K562 (cell line): ENCODE results near the gene KCNAB1. TPM values are rescaled to one million over a fixed set of nuclear protein-coding genes. Genes with fewer than 3 reads are reported as not detected.

Source experiments
- ATAC-seq: fragments of 200-7000 bp; cut with Tn5 transposase; 3 replicates; pipeline ENCODE4 v1.9.1; 2020; ENCODE audit warnings: moderate library complexity
- BruUV-seq: library from RNA; stranded (reverse); fragments of 400-500 nt; replicated peaks from 2 replicates; lab custom pipeline; 2021; lab: Mats Ljungman, UMichigan
- CTCF ChIA-PET: fragments of 300-600 bp; formaldehyde crosslinking; extraction: SDS; loops from one replicate; lab custom pipeline; 2021; ENCODE audit warnings: low intra/inter-chr PET ratio; lab: Yijun Ruan, JAX
- POLR2A ChIA-PET: fragments of 300-600, 350-650 bp; sonication (Branson Sonifier 250); formaldehyde crosslinking; extraction: SDS; loops from one replicate; lab custom pipeline; 2021; ENCODE audit warnings: antibody characterized with exemption, inconsistent platforms; lab: Yijun Ruan, JAX
- DNase-seq, 4 experiments: peaks; one replicate each; pipeline versions ENCODE4 v3.0.0 to v3.0.0-alpha.2; 2011 to 2018; ENCODE audit warnings: low spot score in 3 of 4, mixed read lengths in 3 of 4; ENCODE audit errors: extremely low read depth in 1 of 4
- FAIRE-seq: peaks from 2 replicates; lab custom pipeline; 2011; peaks lifted over from hg19 to GRCh38; lab: Jason Lieb, UNC
- H2AFZ ChIP-seq: 2 replicates; pipeline ENCODE4 v1.6.0; 2011; ENCODE audit warnings: low read depth, low read length, control low read depth, inconsistent platforms
- H3K27ac ChIP-seq: fragments of 200-600 bp; 3 replicates; pipeline ENCODE4 v1.8.0; 2011; ENCODE audit warnings: low read depth, mild to moderate bottlenecking, control low read depth, inconsistent platforms, low read length, moderate library complexity, mixed read lengths; ENCODE audit errors: extremely low read depth
- H3K27me3 ChIP-seq, 2 experiments: fragments of 300-600 bp in 1 of 2; 2 replicates in 1 of 2; 3 replicates in 1 of 2; pipeline versions ENCODE4 v1.6.0 to v1.8.0; 2011; ENCODE audit warnings: inconsistent platforms in 2 of 2, low read length in 2 of 2, mild to moderate bottlenecking in 1 of 2, mixed read lengths in 1 of 2, moderate library complexity in 1 of 2; ENCODE audit not compliant: control insufficient read depth in 2 of 2, insufficient read depth in 2 of 2
- H3K36me3 ChIP-seq: fragments of 300-600 bp; 3 replicates; pipeline ENCODE4 v1.8.0; 2011; ENCODE audit warnings: mild to moderate bottlenecking, low read length, inconsistent platforms; ENCODE audit not compliant: control insufficient read depth, insufficient read depth
- H3K4me1 ChIP-seq, 2 experiments: fragments of 200-600 bp in 1 of 2; replicated peaks in 1 of 2; 2 replicates in 1 of 2; 3 replicates in 1 of 2; pipeline versions ENCODE4 v1.5.1 to v1.8.0; 2011; ENCODE audit warnings: inconsistent platforms in 2 of 2, low read length in 2 of 2, mild to moderate bottlenecking in 1 of 2, mixed read lengths in 1 of 2, moderate library complexity in 1 of 2; ENCODE audit not compliant: control insufficient read depth in 2 of 2, insufficient read depth in 2 of 2
- H3K4me2 ChIP-seq: 2 replicates; pipeline ENCODE4 v1.6.1; 2011; ENCODE audit warnings: low read length, control low read depth, inconsistent platforms, mixed read lengths; ENCODE audit not compliant: insufficient read depth
- H3K4me3 ChIP-seq: fragments of 200-600 bp; sonication (generic), shearing (Covaris generic); 2 replicates; pipeline ENCODE4 v1.5.1; 2016; ENCODE audit warnings: control low read depth, inconsistent platforms
- H3K79me2 ChIP-seq: fragments of 200-600 bp; 3 replicates; pipeline ENCODE4 v1.8.0; 2011; ENCODE audit warnings: low read length, inconsistent platforms; ENCODE audit not compliant: control insufficient read depth, insufficient read depth
- H3K9ac ChIP-seq, 2 experiments: 2 replicates each; pipeline versions ENCODE4 v1.6.0 to v1.6.1; 2011; ENCODE audit warnings: low read depth in 2 of 2, low read length in 2 of 2, control low read depth in 1 of 2, inconsistent platforms in 1 of 2, mild to moderate bottlenecking in 1 of 2, mixed read lengths in 1 of 2; ENCODE audit not compliant: insufficient read depth in 1 of 2
- H3K9me1 ChIP-seq: one replicate; pipeline ENCODE4 v1.6.0; 2011; ENCODE audit warnings: inconsistent platforms, mild to moderate bottlenecking, low read length, moderate library complexity; ENCODE audit not compliant: control insufficient read depth, insufficient read depth
- H3K9me3 ChIP-seq: replicated peaks from 2 replicates; pipeline ENCODE4 v1.5.1; 2011; ENCODE audit warnings: low read depth, low read length, inconsistent platforms; ENCODE audit not compliant: control insufficient read depth, insufficient read depth
- H4K20me1 ChIP-seq: replicated peaks from 2 replicates; pipeline ENCODE4 v1.6.1; 2011; ENCODE audit warnings: low read length, inconsistent platforms, mixed read lengths; ENCODE audit not compliant: control insufficient read depth, insufficient read depth
- ARID1B ChIP-seq: fragments of 450-650 bp; IDR thresholded peaks from 2 replicates; pipeline ENCODE4 v1.6.1; 2016; ENCODE audit warnings: antibody characterized with exemption, mild to moderate bottlenecking, inconsistent platforms
- BDP1 ChIP-seq: IDR thresholded peaks from 3 replicates; pipeline ENCODE4 v1.6.1; 2011; ENCODE audit not compliant: insufficient read length, insufficient read depth
- C11orf30 ChIP-seq: fragments of 450-650 bp; IDR thresholded peaks from 2 replicates; pipeline ENCODE4 v1.6.1; 2016; ENCODE audit warnings: low read depth, mild to moderate bottlenecking
- CCAR2 ChIP-seq: fragments of 200-400 bp; formaldehyde crosslinking; IDR thresholded peaks from 2 replicates; pipeline ENCODE4 v1.6.1; 2017; ENCODE audit warnings: mild to moderate bottlenecking, low read depth, low read length
- COPS2 ChIP-seq: fragments of 450-650 bp; conservative IDR thresholded peaks from 2 replicates; pipeline ENCODE4 v1.6.1; 2016; ENCODE audit warnings: mild to moderate bottlenecking, moderate library complexity
- MXI1 ChIP-seq: IDR thresholded peaks from 2 replicates; pipeline ENCODE4 v1.6.1; 2011; ENCODE audit warnings: low read depth, mild to moderate bottlenecking, improper control_type of control experiment, low read length
- PTBP1 ChIP-seq: fragments of 200-400 bp; formaldehyde crosslinking; IDR thresholded peaks from 2 replicates; pipeline ENCODE4 v1.6.1; 2017; ENCODE audit warnings: low read depth, low read length
- RHOXF2B ChIP-seq: fragments of 250-450 bp; sonication (Bioruptor Pico); conservative IDR thresholded peaks from 2 replicates; pipeline ENCODE4 v1.5.1; 2021
- SMAD2 ChIP-seq: fragments of 150-350 bp; IDR thresholded peaks from 2 replicates; pipeline ENCODE4 v1.6.1; 2014; ENCODE audit warnings: low read depth, mild to moderate bottlenecking, low read length
- TBL1XR1 ChIP-seq, 2 experiments: IDR thresholded peaks; 2 replicates each; pipeline ENCODE4 v1.6.1; 2012; ENCODE audit warnings: improper control_type of control experiment in 2 of 2, low read length in 2 of 2, mild to moderate bottlenecking in 1 of 2
- TGIF2 ChIP-seq: sonication (generic); formaldehyde crosslinking; IDR thresholded peaks from 2 replicates; pipeline ENCODE4 v1.8.1; 2022; ENCODE audit warnings: mild to moderate bottlenecking, missing genetic modification reagents, moderate library complexity
- TOE1 ChIP-seq, 2 experiments: fragments of 450-650 bp in 1 of 2; sonication (generic) in 1 of 2; formaldehyde crosslinking in 1 of 2; IDR thresholded peaks; 2 replicates each; pipeline versions ENCODE4 v1.7.1 to v1.8.0; 2016 to 2022; ENCODE audit warnings: borderline replicate concordance in 2 of 2, mild to moderate bottlenecking in 2 of 2, antibody characterized with exemption in 1 of 2, inconsistent platforms in 1 of 2, low read depth in 1 of 2, missing genetic modification reagents in 1 of 2, moderate library complexity in 1 of 2
- XRCC3 ChIP-seq: fragments of 450-650 bp; IDR thresholded peaks from 2 replicates; pipeline ENCODE4 v1.6.1; 2017; ENCODE audit warnings: mild to moderate bottlenecking, moderate library complexity
- ZC3H8 ChIP-seq: fragments of 450-650 bp; IDR thresholded peaks from 2 replicates; pipeline ENCODE4 v1.6.1; 2017
- ZNF561 ChIP-seq: fragments of 450-650 bp; formaldehyde crosslinking; conservative IDR thresholded peaks from 2 replicates; pipeline ENCODE4 v1.4.0; 2020; ENCODE audit warnings: mild to moderate bottlenecking, moderate library complexity
- ZNF764 ChIP-seq: fragments of 250-450 bp; sonication (Bioruptor Pico); IDR thresholded peaks from 2 replicates; pipeline ENCODE4 v1.4.0; 2020; ENCODE audit warnings: low read depth, mild to moderate bottlenecking, moderate library complexity
- WGBS: fragments of 100-300 bp; shearing (Covaris generic); methylation state at CpG from one replicate; pipeline ENCODE4 v1.1.6; 2016; ENCODE audit warnings: low coverage, mixed read lengths; ENCODE audit not compliant: insufficient coverage; ENCODE audit errors: missing lambda C conversion rate; 5-methylcytosine and 5-hydroxymethylcytosine counted together
- in situ Hi-C: fragments of 300-500 bp; cut with MboI; formaldehyde crosslinking; loops from 4 replicates; pipeline ENCODE4 v1.15.0; 2018; ENCODE audit warnings: inconsistent platforms, mixed read lengths
- intact Hi-C: fragments of 100-400 bp; cut with micrococcal nuclease; formaldehyde crosslinking; loops from 2 replicates; pipeline ENCODE4 v1.14.2; 2022
- polyA plus RNA-seq, 8 experiments: library from polyadenylated mRNA; depleted of rRNA in 4 of 8; stranded (reverse) in 5 of 8; unstranded in 3 of 8; fragments of >200 nt; fragmentation: Nextera tagmentation in 2 of 8; fragmentation: Illumina TruSeq in 1 of 8; extraction: Ambion mirVana in 2 of 8; extraction: Trizol in 1 of 8; gene quantifications; 2 replicates each; pipeline versions ENCODE4 v1.2.1 to v1.2.3, GENCODE V29; 2011 to 2014; ENCODE audit warnings: inconsistent platforms in 1 of 8, missing spikeins in 1 of 8
- total RNA-seq, 7 experiments: library from RNA; depleted of rRNA in 6 of 7; stranded (reverse); fragments of >200 nt in 6 of 7; fragmentation: Illumina TruSeq in 2 of 7; extraction: Trizol in 2 of 7; gene quantifications; 2 replicates each; pipeline versions ENCODE4 v1.2.1 to v1.2.3, GENCODE V29; 2011 to 2021; ENCODE audit warnings: low replicate concordance in 1 of 7
- TF ChIP-seq, protein P1 (sequence below): fragments of 250-450 bp; sonication (Bioruptor Pico); IDR thresholded peaks from 2 replicates; pipeline ENCODE4 v1.9.0; 2021; ENCODE audit warnings: mild to moderate bottlenecking
- TF ChIP-seq, protein P2 (sequence below): fragments of 250-450 bp; sonication (Bioruptor Pico); IDR thresholded peaks from 2 replicates; pipeline ENCODE4 v1.4.0; 2020

KCNAB1 gene
- total and polyA plus RNA-seq, 9 of the 15 experiments (the other 6 are each of a cell fraction or from before 2014, with no cell fraction given) = 0.14 to 1.2 (median 0.51) TPM

DNA sequence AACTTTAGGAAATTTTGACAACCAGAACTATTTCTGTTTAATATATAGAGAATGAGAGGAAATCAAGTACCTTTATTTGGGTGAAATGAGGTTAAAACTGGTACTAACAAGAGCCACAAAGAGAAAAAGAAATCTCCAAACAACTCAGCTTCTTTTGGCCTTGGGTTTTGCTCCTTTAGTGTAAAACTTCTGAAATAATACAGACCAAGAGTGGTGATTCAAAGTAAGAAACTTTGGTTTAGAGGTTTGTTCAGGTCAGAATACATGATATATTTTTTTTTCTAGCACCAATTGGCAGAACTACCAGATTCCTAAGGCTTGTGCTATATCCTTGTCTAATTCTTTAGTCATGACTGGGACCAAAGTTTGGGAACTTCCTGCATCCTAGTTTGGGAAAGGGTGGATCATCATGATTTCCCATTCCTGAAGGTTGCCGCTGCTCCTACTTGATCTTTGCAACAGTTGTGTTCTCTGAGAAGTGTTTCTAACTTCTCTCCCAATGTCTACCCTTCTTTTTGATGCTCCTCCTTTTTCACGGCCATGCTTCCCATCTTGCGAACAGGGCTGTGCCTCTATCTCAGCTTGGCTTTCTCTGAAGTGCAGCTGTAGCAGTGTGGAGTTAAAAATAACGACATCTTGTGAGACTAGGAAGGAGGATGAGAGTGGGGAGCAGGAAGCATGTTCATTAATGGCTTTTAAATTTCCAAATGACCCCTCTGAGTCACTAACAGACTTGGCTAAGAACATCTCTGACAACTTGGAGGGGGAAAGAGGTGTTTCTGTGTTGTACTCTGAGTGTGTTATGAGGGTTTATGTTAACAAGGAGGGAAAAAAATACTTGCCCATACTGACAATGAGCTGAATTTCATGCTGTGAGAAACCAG is 87.7 kb downstream of the KCNAB1 start:
- no peak for DNase-seq
- Histone ChIP-seq H2AFZ (no peak overlapping the region), H3K27ac (no peak overlapping the region), H3K4me2 (no peak overlapping the region), H3K9ac (no peak overlapping the region), H3K9me1 (no peaks in the 10 kb centered on the region), H3K4me1 (no peaks in the 10 kb centered on the region), H3K36me3 (no peaks in the 10 kb centered on the region), H3K79me2 (no peaks in the 10 kb centered on the region), H3K4me3 (no peak overlapping the region), H4K20me1 (no peaks in the 10 kb centered on the region), H3K27me3 (peaks cover 0 to 2% of the 10 kb centered on the region in 2 experiments; a peak in 1 of 5 replicates), H3K9me3 (no peaks in the 10 kb centered on the region)
- in situ Hi-C loops (no loop called here), intact Hi-C loops (no loop called here)
- TF ChIP-seq BDP1 = no peak
- TF ChIP-seq RHOXF2B (CRISPR knock-in tag) = no peak
- TF ChIP-seq ZNF764 (CRISPR knock-in tag) = no peak
- TF ChIP-seq TOE1 (IDR thresholded peaks at IDR 0.05; ENCODE audit: borderline replicate concordance) = no peak
- no peak for TF ChIP-seq TOE1 (CRISPR knock-in tag; IDR thresholded peaks at IDR 0.05; ENCODE audit: borderline replicate concordance, low read depth)
- no peak for TF ChIP-seq ARID1B
- TF ChIP-seq C11orf30 = no peak
- TF ChIP-seq ZC3H8 = no peak
- TF ChIP-seq TBL1XR1 (IDR thresholded peaks at IDR 0.05; ENCODE audit: low read length in 2 of 2) = no peak
- TF ChIP-seq TGIF2 = no peak
- no peak for TF ChIP-seq SMAD2
- TF ChIP-seq ZNF561 (CRISPR knock-in tag) = no peak
- no peak for TF ChIP-seq PTBP1
- no peak for TF ChIP-seq MXI1
- TF ChIP-seq, protein P1, sequence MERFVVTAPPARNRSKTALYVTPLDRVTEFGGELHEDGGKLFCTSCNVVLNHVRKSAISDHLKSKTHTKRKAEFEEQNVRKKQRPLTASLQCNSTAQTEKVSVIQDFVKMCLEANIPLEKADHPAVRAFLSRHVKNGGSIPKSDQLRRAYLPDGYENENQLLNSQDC (CRISPR knock-in tag) = no peak
- no peak for TF ChIP-seq COPS2
- TF ChIP-seq XRCC3 = no peak
- TF ChIP-seq, protein P2, sequence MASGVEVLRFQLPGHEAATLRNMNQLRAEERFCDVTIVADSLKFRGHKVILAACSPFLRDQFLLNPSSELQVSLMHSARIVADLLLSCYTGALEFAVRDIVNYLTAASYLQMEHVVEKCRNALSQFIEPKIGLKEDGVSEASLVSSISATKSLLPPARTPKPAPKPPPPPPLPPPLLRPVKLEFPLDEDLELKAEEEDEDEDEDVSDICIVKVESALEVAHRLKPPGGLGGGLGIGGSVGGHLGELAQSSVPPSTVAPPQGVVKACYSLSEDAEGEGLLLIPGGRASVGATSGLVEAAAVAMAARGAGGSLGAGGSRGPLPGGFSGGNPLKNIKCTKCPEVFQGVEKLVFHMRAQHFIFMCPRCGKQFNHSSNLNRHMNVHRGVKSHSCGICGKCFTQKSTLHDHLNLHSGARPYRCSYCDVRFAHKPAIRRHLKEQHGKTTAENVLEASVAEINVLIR (CRISPR knock-in tag) = no peak
- no peak for TF ChIP-seq CCAR2
- 2% methylated on average over 4 of the region's 4 CpGs for WGBS
- BruUV-seq = no TSS peak
- ATAC-seq = no peak
- ChIA-PET CTCF (no interaction called here), POLR2A (no interaction called here)
- no peak for FAIRE-seq
